Stimulated activated CD8-positive, alpha-beta memory T cell treated with anti-CD3 and anti-CD28 coated beads, Interleukin-4, amount 100 ng/mL, for 1 hour (primary cell): Measurements from ENCODE around the gene CTBP2.

Source experiments
- DNase-seq, 2 donors: peaks; one replicate each; pipeline ENCODE4 v3.0.0-alpha.2; 2020; ENCODE audit warnings: low read depth in 2 of 2, low spot score in 1 of 2

Gene CTBP2

GRCh38 chr10:125107166-125107949 is 53.0 kb downstream of the CTBP2 start:
- no peak for DNase-seq

- no peak for DNase-seq
Measured at GRCh38 chr10:125106586-125106985, 53.8 kb downstream of the CTBP2 start.

- DNase-seq: no peak
Measured at GRCh38 chr10:125105706-125106255, 54.6 kb downstream of the CTBP2 start.

GRCh38 chr10:125105155-125105554 is 55.2 kb downstream of the CTBP2 start:
- no peak for DNase-seq

GRCh38 chr10:125104559-125104958 is 55.8 kb downstream of the CTBP2 start:
- no peak for DNase-seq

- DNase-seq: no peak
Measured at GRCh38 chr10:125103924-125104323, 56.4 kb downstream of the CTBP2 start.

- DNase-seq: no peak
Measured at GRCh38 chr10:125103466-125103865, 56.9 kb downstream of the CTBP2 start.

- no peak for DNase-seq
Measured at GRCh38 chr10:125102821-125103220, 57.5 kb downstream of the CTBP2 start.

GRCh38 chr10:125102246-125102645 is 58.1 kb downstream of the CTBP2 start:
- DNase-seq: no peak

- no peak for DNase-seq
Measured at GRCh38 chr10:125101581-125101980, 58.8 kb downstream of the CTBP2 start.

- DNase-seq: no peak
Measured at GRCh38 chr10:125101049-125101448, 59.3 kb downstream of the CTBP2 start.

- no peak for DNase-seq
Measured at GRCh38 chr10:125097409-125098070, 62.8 kb downstream of the CTBP2 start.

GRCh38 chr10:125096975-125097374 is 63.4 kb downstream of the CTBP2 start:
- no peak for DNase-seq

GRCh38 chr10:125096371-125096770 is 64.0 kb downstream of the CTBP2 start:
- no peak for DNase-seq

GRCh38 chr10:125095776-125096175 is 64.6 kb downstream of the CTBP2 start:
- no peak for DNase-seq

- DNase-seq: no peak
Measured at GRCh38 chr10:125095228-125095627, 65.1 kb downstream of the CTBP2 start.

- no peak for DNase-seq
Measured at GRCh38 chr10:125094806-125095205, 65.6 kb downstream of the CTBP2 start.

- DNase-seq: no peak
Measured at GRCh38 chr10:125093974-125094705, 66.2 kb downstream of the CTBP2 start.

- no peak for DNase-seq
Measured at GRCh38 chr10:125093199-125093973, 67.0 kb downstream of the CTBP2 start.

GRCh38 chr10:125092564-125093031 is 67.8 kb downstream of the CTBP2 start:
- DNase-seq: no peak

GRCh38 chr10:125091891-125092290 is 68.5 kb downstream of the CTBP2 start:
- DNase-seq: no peak
